ENCODE results near the gene TADA2B. TPM values are rescaled to one million over a fixed set of nuclear protein-coding genes. Genes with fewer than 3 reads are reported as not detected.

The TADA2B gene
- total and polyA plus RNA-seq, 4 experiments from 2014 or later = 2.8 to 49.0 (median 25.5) TPM

GRCh38 chr4:7037425-7037824 is 5.7 kb upstream of the TADA2B start:
- no peak for DNase-seq
- H3K27me3 Mint-ChIP-seq = no peaks in the 10 kb centered on the region
- ChIA-PET POLR2A (ENCODE audit: partially characterized antibody) (interaction anchor here (1.2 kb wide), 1 partner anchor 34 kb away, joined by 4 read pairs; no protein-coding TSS in a partner anchor), CTCF (ENCODE audit: partially characterized antibody) (interaction anchor here (0.7 to 11.8 kb wide), 2 partner anchors 21 to 31 kb away, joined by 3 to 204 read pairs; partner anchors contain the start of gene GRPEL1)
- peaks cover 3% of the 10 kb centered on the region for H3K36me3 ChIP-seq (ENCODE audit: insufficient read depth, low read length)
- intact Hi-C loops (cut with micrococcal nuclease) = no loop called here
- no peaks in the 10 kb centered on the region for H3K9me3 Mint-ChIP-seq
- peaks cover 12 to 21% (median 13%) of the 10 kb centered on the region in 4 donors for H3K4me1 Mint-ChIP-seq
- no peak overlapping the region for H3K4me3 Mint-ChIP-seq
- no peaks in the 10 kb centered on the region for H3K9me3 ChIP-seq (ENCODE audit: control insufficient read depth in 1 of 2, low read length in 2 of 2)
- H3K4me1 ChIP-seq (ENCODE audit: insufficient read depth, low read length) = peaks cover 6% of the 10 kb centered on the region
- peaks cover 2 to 5% of the 10 kb centered on the region in 2 donors for H3K36me3 Mint-ChIP-seq
- peak overlapping the region in 3 of 7 donors; percentile 5 to 45 (median 43) for H3K27ac Mint-ChIP-seq
- H3K27me3 ChIP-seq (ENCODE audit: insufficient read depth, low read length) = no peaks in the 10 kb centered on the region
- H3K27ac ChIP-seq (ENCODE audit: low read depth, low read length) = no peak overlapping the region
- no peak overlapping the region for H3K4me3 ChIP-seq (ENCODE audit: low read length in 2 of 2)

DNA sequence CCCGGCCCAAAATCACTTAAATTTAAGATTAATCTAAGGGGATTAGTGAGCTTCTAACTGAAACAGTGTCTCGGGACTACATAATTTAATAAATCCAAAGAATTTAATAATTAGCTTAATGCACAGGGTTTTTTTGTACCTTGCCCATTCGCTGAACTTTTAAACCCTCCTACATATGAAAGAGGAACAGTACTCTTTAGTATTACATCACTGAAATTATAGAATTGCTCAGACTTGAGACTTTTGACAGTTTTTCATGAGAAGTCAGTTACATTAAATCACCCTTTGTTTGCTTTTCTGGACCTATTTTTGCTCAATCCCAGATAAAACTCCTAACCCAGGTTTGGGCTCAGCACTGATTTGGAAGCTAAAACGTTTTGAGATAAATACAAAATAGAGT is 2.4 kb upstream of the TADA2B start:
- H3K27me3 ChIP-seq (ENCODE audit: insufficient read depth, low read length) = no peaks in the 10 kb centered on the region
- no peaks in the 10 kb centered on the region for H3K9me3 ChIP-seq (ENCODE audit: control insufficient read depth in 1 of 2, low read length in 2 of 2)
- peaks cover 0 to 15% of the 10 kb centered on the region in 2 donors for H3K36me3 Mint-ChIP-seq
- H3K9me3 Mint-ChIP-seq = peaks cover 0 to 5% (median 0%) of the 10 kb centered on the region in 8 donors
- ChIA-PET POLR2A (ENCODE audit: partially characterized antibody) (interaction anchor here (8.7 kb wide), 1 partner anchor 26 kb away, joined by 231 read pairs; the partner anchor contains the start of gene GRPEL1), CTCF (ENCODE audit: partially characterized antibody) (interaction anchor here (0.7 to 11.8 kb wide), 3 partner anchors 9 to 28 kb away, joined by 3 to 204 read pairs (median 5); partner anchors contain the start of gene GRPEL1)
- H3K4me1 Mint-ChIP-seq = peaks cover 24 to 47% (median 26%) of the 10 kb centered on the region in 4 donors
- no peak for DNase-seq
- no peaks in the 10 kb centered on the region for H3K36me3 ChIP-seq (ENCODE audit: insufficient read depth, low read length)
- H3K27ac Mint-ChIP-seq = peak overlapping the region in 2 of 7 donors; percentile 57 to 70
- intact Hi-C loops (cut with micrococcal nuclease) = no loop called here
- peak overlapping the region in 5 of 8 donors; percentile 12 to 77 (median 55) for H3K4me3 Mint-ChIP-seq
- H3K27ac ChIP-seq (ENCODE audit: low read depth, low read length) = no peak overlapping the region
- H3K27me3 Mint-ChIP-seq = no peaks in the 10 kb centered on the region
- no peak overlapping the region for H3K4me3 ChIP-seq (ENCODE audit: low read length in 2 of 2)
- peaks cover 24% of the 10 kb centered on the region for H3K4me1 ChIP-seq (ENCODE audit: insufficient read depth, low read length)

- H3K27ac Mint-ChIP-seq = peak overlapping the region in 1 of 7 donors; percentile 92
- DNase-seq = no peak
Observed at GRCh38 chr4:7041246-7041645, 1.9 kb upstream of the TADA2B start.

DNA sequence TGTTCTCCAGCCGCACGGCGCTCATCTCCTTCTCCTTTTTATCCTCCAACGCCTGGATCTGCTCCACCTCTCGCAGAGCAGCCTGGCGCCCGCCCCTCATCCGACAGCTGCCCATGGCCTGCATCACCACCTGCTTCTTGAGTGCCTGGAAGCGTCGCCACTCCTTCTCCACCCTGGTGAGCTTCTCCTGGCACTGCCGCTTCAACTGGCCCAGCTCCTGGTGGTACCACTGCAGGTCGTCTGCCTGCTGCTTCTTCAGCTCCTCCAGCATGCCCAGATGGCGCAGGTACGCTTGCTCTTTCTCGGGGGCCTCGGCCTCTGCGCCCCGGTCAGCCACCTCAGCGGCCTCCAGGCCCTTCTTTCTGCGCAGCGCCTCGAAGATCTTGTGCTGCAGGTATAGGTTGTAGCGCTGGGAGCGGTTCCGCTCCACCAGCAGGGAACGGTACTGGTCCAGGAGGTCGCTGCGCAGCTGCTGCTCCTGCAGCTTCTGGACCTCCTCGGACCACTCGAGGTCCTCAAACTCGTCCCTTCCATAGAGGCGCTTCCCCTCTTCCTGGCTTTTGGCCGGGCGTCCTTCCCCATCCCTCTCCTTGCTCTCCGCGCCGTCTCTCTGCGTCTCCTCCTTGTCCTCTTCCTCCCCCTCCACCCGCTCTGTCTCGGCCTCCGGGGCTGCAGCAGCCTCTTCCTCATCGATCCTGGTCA is 1.2 kb upstream of the TADA2B start:
- H3K27ac Mint-ChIP-seq = peak overlapping the region in 6 of 7 donors; percentile 58 to 92 (median 78)
- ChIA-PET POLR2A (ENCODE audit: partially characterized antibody) (interaction anchor here (0.6 to 8.7 kb wide), 9 partner anchors 17 to 401 kb away, joined by 3 to 231 read pairs (median 11); partner anchors contain the start of genes GRPEL1, MRFAP1 and TBC1D14), CTCF (ENCODE audit: partially characterized antibody) (interaction anchor here (1.2 to 11.8 kb wide), 5 partner anchors 12 to 126 kb away, joined by 3 to 204 read pairs (median 5); partner anchors contain the start of gene GRPEL1)
- Histone ChIP-seq H3K27me3 (ENCODE audit: insufficient read depth, low read length) (no peaks in the 10 kb centered on the region), H3K4me1 (ENCODE audit: insufficient read depth, low read length) (peaks cover 36% of the 10 kb centered on the region), H3K27ac (ENCODE audit: low read depth, low read length) (peak overlapping the region; percentile 53), H3K4me3 (ENCODE audit: low read length in 2 of 2) (peak overlapping the region in 1 of 2 donors; percentile 67), H3K36me3 (ENCODE audit: insufficient read depth, low read length) (no peaks in the 10 kb centered on the region), H3K9me3 (ENCODE audit: control insufficient read depth in 1 of 2, low read length in 2 of 2) (no peaks in the 10 kb centered on the region)
- H3K4me3 Mint-ChIP-seq = peak overlapping the region; percentile 61 to 91 (median 80)
- DNase-seq = peak in 2 of 5 donors; percentile 7 to 40
- intact Hi-C loops (cut with micrococcal nuclease) = loop anchor here (2.0 kb wide), 2 partner anchors 67 to 133 kb away; partner anchors contain the start of gene TBC1D14
- H3K4me1 Mint-ChIP-seq = peaks cover 31 to 58% (median 37%) of the 10 kb centered on the region in 4 donors
- peaks cover 0 to 21% of the 10 kb centered on the region in 2 donors for H3K36me3 Mint-ChIP-seq
- no peaks in the 10 kb centered on the region for H3K27me3 Mint-ChIP-seq
- peaks cover 0 to 5% (median 0%) of the 10 kb centered on the region in 8 donors for H3K9me3 Mint-ChIP-seq

More at GRCh38 chr4:7041246-7041645, 1.9 kb upstream of the TADA2B start:
- Histone ChIP-seq H3K4me1 (ENCODE audit: insufficient read depth, low read length) (peaks cover 29% of the 10 kb centered on the region), H3K36me3 (ENCODE audit: insufficient read depth, low read length) (no peaks in the 10 kb centered on the region), H3K4me3 (ENCODE audit: low read length in 2 of 2) (no peak overlapping the region), H3K27me3 (ENCODE audit: insufficient read depth, low read length) (no peaks in the 10 kb centered on the region), H3K27ac (ENCODE audit: low read depth, low read length) (no peak overlapping the region), H3K9me3 (ENCODE audit: control insufficient read depth in 1 of 2, low read length in 2 of 2) (no peaks in the 10 kb centered on the region)
- peaks cover 24 to 52% (median 30%) of the 10 kb centered on the region in 4 donors for H3K4me1 Mint-ChIP-seq
- peaks cover 0 to 17% of the 10 kb centered on the region in 2 donors for H3K36me3 Mint-ChIP-seq
- peak overlapping the region in 5 of 8 donors; percentile 39 to 83 (median 65) for H3K4me3 Mint-ChIP-seq
- intact Hi-C loops (cut with micrococcal nuclease) = no loop called here
- H3K27me3 Mint-ChIP-seq = no peaks in the 10 kb centered on the region
- CTCF ChIA-PET (ENCODE audit: partially characterized antibody) = interaction anchor here (1.2 to 11.8 kb wide), 2 partner anchors 10 to 27 kb away, joined by 5 to 204 read pairs; partner anchors contain the start of gene GRPEL1
- H3K9me3 Mint-ChIP-seq = peaks cover 0 to 5% (median 0%) of the 10 kb centered on the region in 8 donors
- POLR2A ChIA-PET (ENCODE audit: partially characterized antibody) = interaction anchor here (1.7 to 8.7 kb wide), 2 partner anchors 18 to 26 kb away, joined by 4 to 231 read pairs; partner anchors contain the start of gene GRPEL1

DNA sequence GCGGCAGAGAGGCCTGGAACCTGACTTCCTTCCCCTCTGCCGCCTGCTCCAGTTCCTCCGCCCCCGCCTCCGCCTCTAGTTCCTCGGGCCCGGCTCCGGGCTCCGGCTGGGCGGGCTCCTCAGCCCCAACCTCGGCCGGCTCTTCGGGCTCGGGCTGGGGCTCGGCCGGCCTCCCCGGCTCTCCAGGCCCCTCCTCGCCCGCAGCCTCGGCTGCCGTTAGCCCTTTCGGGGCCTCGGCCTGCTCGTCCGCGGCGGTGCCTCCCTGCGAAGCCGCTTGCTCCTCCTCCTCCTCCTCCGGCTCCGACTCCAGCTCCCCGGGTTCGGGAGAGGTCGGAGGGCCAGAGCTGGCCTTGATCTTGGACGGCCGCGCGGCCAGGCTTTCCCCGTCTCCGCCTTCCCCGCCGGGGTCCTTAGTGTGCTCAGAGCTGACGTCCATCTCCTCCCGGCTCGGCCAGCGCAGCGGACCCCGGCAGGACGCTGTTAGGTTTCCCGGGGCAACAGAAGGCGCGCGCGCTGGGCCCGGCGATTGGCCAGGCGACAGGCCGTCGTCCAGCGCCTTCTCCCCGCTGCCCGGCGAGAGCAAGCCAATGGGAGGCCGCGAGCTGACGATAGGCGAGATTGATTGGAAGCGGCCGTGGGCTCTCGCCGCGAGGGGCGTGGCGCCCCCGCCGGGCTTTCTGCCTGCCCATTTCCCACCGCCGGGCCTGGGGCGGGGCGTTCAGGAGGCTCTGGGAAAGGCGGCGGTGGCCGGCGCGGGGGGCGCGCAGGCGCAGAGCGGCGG is 479 bp upstream of the TADA2B start:
- H3K27ac Mint-ChIP-seq = peak overlapping the region; percentile 81 to 92 (median 89)
- H3K27me3 Mint-ChIP-seq = no peaks in the 10 kb centered on the region
- H3K9me3 Mint-ChIP-seq = peaks cover 0 to 5% (median 0%) of the 10 kb centered on the region in 8 donors
- no peaks in the 10 kb centered on the region for H3K27me3 ChIP-seq (ENCODE audit: insufficient read depth, low read length)
- H3K4me3 Mint-ChIP-seq = peak overlapping the region; percentile 83 to 97 (median 90)
- peaks cover 0 to 27% of the 10 kb centered on the region in 2 donors for H3K36me3 Mint-ChIP-seq
- ChIA-PET POLR2A (ENCODE audit: partially characterized antibody) (interaction anchor here (0.6 to 8.7 kb wide), 18 partner anchors 8 to 402 kb away, joined by 3 to 231 read pairs (median 4); partner anchors contain the start of genes GRPEL1, MRFAP1 and TBC1D14), CTCF (ENCODE audit: partially characterized antibody) (interaction anchor here (0.9 to 11.8 kb wide), 14 partner anchors 10 to 324 kb away, joined by 3 to 204 read pairs (median 3); partner anchors contain the start of gene GRPEL1)
- peak overlapping the region; percentile 53 for H3K27ac ChIP-seq (ENCODE audit: low read depth, low read length)
- H3K4me3 ChIP-seq (ENCODE audit: low read length in 2 of 2) = peak overlapping the region; percentile 57 to 67
- DNase-seq = peak; percentile 90 to 94 (median 91)
- H3K4me1 ChIP-seq (ENCODE audit: insufficient read depth, low read length) = peaks cover 43% of the 10 kb centered on the region
- H3K36me3 ChIP-seq (ENCODE audit: insufficient read depth, low read length) = no peaks in the 10 kb centered on the region
- intact Hi-C loops (cut with micrococcal nuclease) = loop anchor here (1.0 to 2.0 kb wide), 5 partner anchors 26 to 326 kb away; partner anchors contain the start of genes BLOC1S4, GRPEL1 and TBC1D14
- peaks cover 33 to 61% (median 40%) of the 10 kb centered on the region in 4 donors for H3K4me1 Mint-ChIP-seq
- H3K9me3 ChIP-seq (ENCODE audit: control insufficient read depth in 1 of 2, low read length in 2 of 2) = no peaks in the 10 kb centered on the region

GRCh38 chr4:7044137-7044930 is 1.2 kb downstream of the TADA2B start:
- H3K9me3 Mint-ChIP-seq = peaks cover 0 to 5% (median 0%) of the 10 kb centered on the region in 8 donors
- Histone ChIP-seq H3K36me3 (ENCODE audit: insufficient read depth, low read length) (no peaks in the 10 kb centered on the region), H3K4me3 (ENCODE audit: low read length in 2 of 2) (peak overlapping the region; percentile 83 to 91), H3K4me1 (ENCODE audit: insufficient read depth, low read length) (peaks cover 53% of the 10 kb centered on the region), H3K9me3 (ENCODE audit: control insufficient read depth in 1 of 2, low read length in 2 of 2) (no peaks in the 10 kb centered on the region), H3K27ac (ENCODE audit: low read depth, low read length) (peak overlapping the region; percentile 75), H3K27me3 (ENCODE audit: insufficient read depth, low read length) (no peaks in the 10 kb centered on the region)
- ChIA-PET POLR2A (ENCODE audit: partially characterized antibody) (interaction anchor here (0.9 to 8.7 kb wide), 16 partner anchors 9 to 404 kb away, joined by 3 to 231 read pairs (median 4); partner anchors contain the start of genes GRPEL1, KIAA0232, MRFAP1 and MRFAP1L1), CTCF (ENCODE audit: partially characterized antibody) (interaction anchor here (0.9 to 11.8 kb wide), 9 partner anchors 8 to 325 kb away, joined by 3 to 204 read pairs (median 3); partner anchors contain the start of gene GRPEL1)
- no peak for DNase-seq
- H3K27ac Mint-ChIP-seq = peak overlapping the region; percentile 80 to 95 (median 89)
- intact Hi-C loops (cut with micrococcal nuclease) = no loop called here
- no peaks in the 10 kb centered on the region for H3K27me3 Mint-ChIP-seq
- H3K36me3 Mint-ChIP-seq = peaks cover 4 to 33% of the 10 kb centered on the region in 2 donors
- H3K4me3 Mint-ChIP-seq = peak overlapping the region; percentile 88 to 95 (median 93)
- peaks cover 36 to 67% (median 49%) of the 10 kb centered on the region in 4 donors for H3K4me1 Mint-ChIP-seq

Data from CD4-positive, alpha-beta memory T cell (primary cell).